ENCODE measurements around the gene KLHDC3. TPM values are rescaled to one million over a fixed set of nuclear protein-coding genes. Genes with fewer than 3 reads are reported as not detected.

The KLHDC3 gene
- total and polyA plus RNA-seq, 2 of the 13 experiments (the other 11 are each of a cell fraction or from before 2014, with no cell fraction given) = 78.3 to 91.5 TPM

DNA sequence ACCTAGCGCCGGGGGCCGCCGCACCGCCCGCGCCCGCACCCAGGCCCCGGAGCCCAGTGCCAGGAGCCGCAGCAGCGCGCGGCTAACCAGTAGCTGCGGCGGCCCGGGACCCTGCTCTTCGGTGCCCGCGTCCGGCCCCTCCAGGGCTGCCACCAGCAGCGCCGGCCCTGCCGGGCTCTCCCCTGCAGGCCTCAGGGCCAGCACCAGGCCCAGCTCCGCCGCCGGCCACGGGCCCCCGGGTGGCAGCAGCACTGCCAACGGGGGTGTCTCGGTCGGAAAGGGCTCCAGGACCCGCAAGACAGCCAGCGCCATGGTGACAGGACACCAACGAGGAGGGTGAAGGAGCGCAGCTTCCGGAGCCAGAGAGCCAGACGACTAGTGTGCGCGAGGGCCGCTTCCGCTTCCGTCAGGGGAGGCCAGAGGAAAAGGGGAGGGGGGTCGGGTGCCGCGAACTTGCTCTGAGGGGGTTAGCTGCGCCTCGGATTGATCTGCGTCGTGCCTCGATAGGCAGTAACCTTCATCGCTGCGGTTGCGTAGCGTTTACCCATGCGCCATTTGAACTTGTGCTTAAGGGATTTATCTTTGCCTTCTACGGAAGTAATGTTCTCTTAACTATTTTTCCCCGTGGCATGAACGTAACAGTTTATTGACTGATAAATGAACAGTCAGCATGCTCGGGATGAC, 35.1 kb upstream of the KLHDC3 start, which contains the start of gene PEX6 (continued):
- TF ChIP-seq, protein P1, sequence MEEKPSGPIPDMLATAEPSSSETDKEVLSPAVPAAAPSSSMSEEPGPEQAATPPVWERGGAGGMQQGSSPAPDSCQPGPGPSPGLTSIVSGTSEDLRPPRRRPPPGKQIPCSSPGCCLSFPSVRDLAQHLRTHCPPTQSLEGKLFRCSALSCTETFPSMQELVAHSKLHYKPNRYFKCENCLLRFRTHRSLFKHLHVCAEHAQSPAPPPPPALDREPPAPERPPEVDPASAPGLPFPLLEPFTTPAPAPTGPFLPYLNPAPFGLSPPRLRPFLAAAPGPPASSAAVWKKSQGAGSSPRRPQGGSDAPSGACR (CRISPR knock-in tag; IDR thresholded peaks at IDR 0.05) = peak; percentile 98
- TF ChIP-seq ZNF121 (CRISPR knock-in tag; IDR thresholded peaks at IDR 0.05) (peak; percentile 55; the same call in 1 of the 2 replicates), IKZF1 (IDR thresholded peaks at IDR 0.05) (no peak), ZNF790 (CRISPR knock-in tag; IDR thresholded peaks at IDR 0.05; ENCODE audit: borderline replicate concordance) (peak; percentile 98), ZSCAN25 (CRISPR knock-in tag; IDR thresholded peaks at IDR 0.05) (peak; percentile 77), ZNF33A (CRISPR knock-in tag; IDR thresholded peaks at IDR 0.05; ENCODE audit: borderline replicate concordance) (no peak), TBX3 (IDR thresholded peaks at IDR 0.05; ENCODE audit: borderline replicate concordance) (no peak), AHR (CRISPR knock-in tag; IDR thresholded peaks at IDR 0.05) (peak; percentile 90; the same call in 1 of the 2 replicates), TSC22D2 (CRISPR knock-in tag; IDR thresholded peaks at IDR 0.05; ENCODE audit: borderline replicate concordance) (0 out of 2 replicates have a peak, but pooled peaks have one; percentile 30), ZNF672 (CRISPR knock-in tag; IDR thresholded peaks at IDR 0.05) (no peak), RBFOX2 (IDR thresholded peaks at IDR 0.05; ENCODE audit: low read depth, low read length) (peak; percentile 98), DNMT1 (CRISPR knock-in tag; IDR thresholded peaks at IDR 0.05) (no peak), POGZ (CRISPR knock-in tag; IDR thresholded peaks at IDR 0.05) (peak; percentile 67), PCBP1 (IDR thresholded peaks at IDR 0.05; ENCODE audit: borderline replicate concordance, low read depth, low read length) (no peak), KDM3A (CRISPR knock-in tag; IDR thresholded peaks at IDR 0.05; ENCODE audit: low read depth) (peak; percentile 69; the same call in 1 of the 2 replicates), ZNF264 (CRISPR knock-in tag; IDR thresholded peaks at IDR 0.05) (peak; percentile 97), ZNF207 (IDR thresholded peaks at IDR 0.05; ENCODE audit: borderline replicate concordance) (no peak), JARID2 (CRISPR knock-in tag; IDR thresholded peaks at IDR 0.05; ENCODE audit: insufficient replicate concordance) (no peak)
- TF ChIP-seq, protein P2, sequence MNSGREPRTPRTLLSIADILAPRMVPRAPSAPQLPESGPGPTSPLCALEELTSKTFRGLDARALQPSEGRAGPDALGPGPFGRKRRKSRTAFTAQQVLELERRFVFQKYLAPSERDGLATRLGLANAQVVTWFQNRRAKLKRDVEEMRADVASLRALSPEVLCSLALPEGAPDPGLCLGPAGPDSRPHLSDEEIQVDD (CRISPR knock-in tag; IDR thresholded peaks at IDR 0.05; ENCODE audit: borderline replicate concordance) = peak; percentile 14; the same call in 1 of the 2 replicates
- TF ChIP-seq, protein P3, sequence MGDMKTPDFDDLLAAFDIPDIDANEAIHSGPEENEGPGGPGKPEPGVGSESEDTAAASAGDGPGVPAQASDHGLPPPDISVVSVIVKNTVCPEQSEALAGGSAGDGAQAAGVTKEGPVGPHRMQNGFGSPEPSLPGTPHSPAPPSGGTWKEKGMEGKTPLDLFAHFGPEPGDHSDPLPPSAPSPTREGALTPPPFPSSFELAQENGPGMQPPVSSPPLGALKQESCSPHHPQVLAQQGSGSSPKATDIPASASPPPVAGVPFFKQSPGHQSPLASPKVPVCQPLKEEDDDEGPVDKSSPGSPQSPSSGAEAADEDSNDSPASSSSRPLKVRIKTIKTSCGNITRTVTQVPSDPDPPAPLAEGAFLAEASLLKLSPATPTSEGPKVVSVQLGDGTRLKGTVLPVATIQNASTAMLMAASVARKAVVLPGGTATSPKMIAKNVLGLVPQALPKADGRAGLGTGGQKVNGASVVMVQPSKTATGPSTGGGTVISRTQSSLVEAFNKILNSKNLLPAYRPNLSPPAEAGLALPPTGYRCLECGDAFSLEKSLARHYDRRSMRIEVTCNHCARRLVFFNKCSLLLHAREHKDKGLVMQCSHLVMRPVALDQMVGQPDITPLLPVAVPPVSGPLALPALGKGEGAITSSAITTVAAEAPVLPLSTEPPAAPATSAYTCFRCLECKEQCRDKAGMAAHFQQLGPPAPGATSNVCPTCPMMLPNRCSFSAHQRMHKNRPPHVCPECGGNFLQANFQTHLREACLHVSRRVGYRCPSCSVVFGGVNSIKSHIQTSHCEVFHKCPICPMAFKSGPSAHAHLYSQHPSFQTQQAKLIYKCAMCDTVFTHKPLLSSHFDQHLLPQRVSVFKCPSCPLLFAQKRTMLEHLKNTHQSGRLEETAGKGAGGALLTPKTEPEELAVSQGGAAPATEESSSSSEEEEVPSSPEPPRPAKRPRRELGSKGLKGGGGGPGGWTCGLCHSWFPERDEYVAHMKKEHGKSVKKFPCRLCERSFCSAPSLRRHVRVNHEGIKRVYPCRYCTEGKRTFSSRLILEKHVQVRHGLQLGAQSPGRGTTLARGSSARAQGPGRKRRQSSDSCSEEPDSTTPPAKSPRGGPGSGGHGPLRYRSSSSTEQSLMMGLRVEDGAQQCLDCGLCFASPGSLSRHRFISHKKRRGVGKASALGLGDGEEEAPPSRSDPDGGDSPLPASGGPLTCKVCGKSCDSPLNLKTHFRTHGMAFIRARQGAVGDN (CRISPR knock-in tag; IDR thresholded peaks at IDR 0.05) = peak; percentile 96
- TF ChIP-seq, protein P4, sequence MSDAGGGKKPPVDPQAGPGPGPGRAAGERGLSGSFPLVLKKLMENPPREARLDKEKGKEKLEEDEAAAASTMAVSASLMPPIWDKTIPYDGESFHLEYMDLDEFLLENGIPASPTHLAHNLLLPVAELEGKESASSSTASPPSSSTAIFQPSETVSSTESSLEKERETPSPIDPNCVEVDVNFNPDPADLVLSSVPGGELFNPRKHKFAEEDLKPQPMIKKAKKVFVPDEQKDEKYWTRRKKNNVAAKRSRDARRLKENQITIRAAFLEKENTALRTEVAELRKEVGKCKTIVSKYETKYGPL (CRISPR knock-in tag; IDR thresholded peaks at IDR 0.05) = no peak; the same call in none of the 2 replicates
- TF ChIP-seq, protein P5, sequence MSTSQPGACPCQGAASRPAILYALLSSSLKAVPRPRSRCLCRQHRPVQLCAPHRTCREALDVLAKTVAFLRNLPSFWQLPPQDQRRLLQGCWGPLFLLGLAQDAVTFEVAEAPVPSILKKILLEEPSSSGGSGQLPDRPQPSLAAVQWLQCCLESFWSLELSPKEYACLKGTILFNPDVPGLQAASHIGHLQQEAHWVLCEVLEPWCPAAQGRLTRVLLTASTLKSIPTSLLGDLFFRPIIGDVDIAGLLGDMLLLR (CRISPR knock-in tag; IDR thresholded peaks at IDR 0.05) = peak; percentile 76; the same call in 1 of the 2 replicates
- TF ChIP-seq, protein P6, sequence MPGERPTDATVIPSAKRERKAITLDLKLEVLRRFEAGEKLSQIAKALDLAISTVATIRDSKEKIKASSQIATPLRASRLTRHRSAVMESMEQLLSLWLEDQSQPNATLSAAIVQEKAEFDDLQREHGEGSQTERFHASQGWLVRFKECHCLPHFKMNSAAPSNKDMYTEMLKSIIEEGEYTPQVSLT (CRISPR knock-in tag; IDR thresholded peaks at IDR 0.05; ENCODE audit: borderline replicate concordance, low read depth) = no peak
